Hematopoietic multipotent progenitor cell treated with erythropoietin and hydrocortisone succinate and interleukin-3 and kit ligand, for 8 days (in vitro differentiated cells): ENCODE data around the gene DNAH14.
"Not testable (repeated sequence)": the region's sequence is repeated elsewhere in the genome, so short reads cannot be mapped to it uniquely, and the experiment has no call there.

Source experiments
- DNase-seq: peaks from one replicate; pipeline ENCODE4 v3.0.0-alpha.2; 2015

DNAH14 gene

GRCh38 chr1:225004396-225004795 lies 74.9 kb downstream of the DNAH14 start:
- DNase-seq, result no peak

- not testable (repeated sequence) for DNase-seq
Measured at GRCh38 chr1:225006352-225006751, 76.9 kb downstream of the DNAH14 start.

GRCh38 chr1:225008050-225008449 lies 78.6 kb downstream of the DNAH14 start:
- DNase-seq, result not testable (repeated sequence)

- DNase-seq, result no peak
Measured at GRCh38 chr1:225021037-225021436, 91.6 kb downstream of the DNAH14 start.

GRCh38 chr1:225026701-225027100 lies 97.2 kb downstream of the DNAH14 start:
- DNase-seq, result no peak

GRCh38 chr1:225036441-225036840 lies 107.0 kb downstream of the DNAH14 start:
- DNase-seq, result not testable (repeated sequence)

GRCh38 chr1:225042263-225042662 lies 112.8 kb downstream of the DNAH14 start:
- DNase-seq, result no peak

DNA sequence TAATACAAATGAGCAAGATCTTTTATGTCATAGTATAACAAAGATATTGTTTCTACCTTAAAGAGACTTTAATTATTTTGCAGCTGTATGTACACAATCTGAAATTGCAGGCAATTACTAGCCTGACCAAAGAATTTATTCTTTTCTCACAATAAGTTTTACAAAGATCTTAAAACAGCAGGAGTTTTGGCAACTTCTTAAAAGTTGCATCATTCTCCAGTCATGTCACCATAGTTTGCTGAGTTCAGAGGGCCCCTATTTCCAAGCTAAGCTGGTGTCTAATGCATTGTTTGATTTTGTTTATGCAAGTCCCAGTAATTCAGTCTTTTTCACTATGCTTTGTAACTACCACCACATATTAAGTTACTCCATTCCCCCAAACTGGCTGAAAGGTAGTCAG lies 114.8 kb downstream of the DNAH14 start:
- no peak for DNase-seq

- no peak for DNase-seq
Measured at GRCh38 chr1:225049594-225049993, 120.1 kb downstream of the DNAH14 start.

GRCh38 chr1:225063722-225064121 lies 134.2 kb downstream of the DNAH14 start:
- DNase-seq, result no peak

DNA sequence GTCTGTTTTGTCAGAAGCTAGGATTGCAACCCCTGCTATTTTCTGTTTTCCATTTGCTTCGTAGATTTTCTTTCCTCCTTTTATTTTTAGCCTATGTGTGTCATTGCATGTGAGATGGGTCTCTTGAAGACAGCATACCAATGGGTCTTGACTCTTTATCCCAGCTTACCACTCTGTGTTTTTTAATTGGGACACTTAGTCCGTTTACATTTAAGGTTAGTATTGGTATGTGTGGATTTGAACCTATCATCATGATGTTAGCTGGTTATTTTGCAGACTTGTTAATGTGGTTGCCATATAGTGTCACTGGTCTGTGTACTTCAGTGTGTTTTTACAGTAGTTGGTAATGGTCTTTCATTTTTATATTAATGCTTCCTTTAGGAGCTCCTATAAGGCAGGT lies 141.5 kb downstream of the DNAH14 start:
- no peak for DNase-seq

DNA sequence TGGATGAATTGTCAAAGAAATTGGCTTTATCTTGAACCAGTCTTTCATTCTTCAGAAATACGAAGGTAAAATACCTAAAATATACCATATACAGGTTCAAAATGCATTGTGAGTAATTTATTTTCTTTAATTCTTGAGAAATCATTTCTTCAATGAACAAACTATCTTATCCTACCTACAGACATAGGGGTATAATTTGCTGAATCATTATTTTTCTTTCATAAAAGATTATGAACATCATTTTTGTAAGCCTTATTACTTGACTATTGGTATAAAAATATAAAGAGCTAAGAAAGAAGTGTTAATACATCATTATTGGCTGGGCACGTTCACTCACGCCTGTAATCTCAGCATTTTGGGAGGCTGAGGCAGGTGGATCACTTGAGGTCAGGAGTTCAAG lies 167.7 kb downstream of the DNAH14 start:
- no peak for DNase-seq

- no peak for DNase-seq
Measured at GRCh38 chr1:225111000-225111399, 181.5 kb downstream of the DNAH14 start.

DNA sequence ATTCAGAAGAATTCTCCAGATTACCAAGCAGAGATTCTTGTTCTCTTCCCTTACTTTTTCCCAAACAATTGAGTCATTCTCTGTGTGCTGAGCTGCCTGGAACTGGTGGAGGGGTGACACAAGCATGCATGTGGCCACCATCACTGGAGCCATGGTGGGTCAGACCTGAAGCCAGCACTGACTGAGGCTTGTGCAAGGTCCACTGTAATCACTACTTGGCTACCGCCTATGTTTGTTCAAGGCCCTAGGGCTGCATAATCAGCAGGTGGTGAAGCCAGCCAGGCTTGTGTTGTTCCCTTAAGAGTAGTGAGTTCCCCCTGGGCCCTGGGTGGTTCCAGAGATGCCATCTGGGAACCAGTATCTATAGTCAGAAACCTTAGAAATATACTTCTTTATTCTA lies 183.8 kb downstream of the DNAH14 start:
- DNase-seq, result no peak

DNA sequence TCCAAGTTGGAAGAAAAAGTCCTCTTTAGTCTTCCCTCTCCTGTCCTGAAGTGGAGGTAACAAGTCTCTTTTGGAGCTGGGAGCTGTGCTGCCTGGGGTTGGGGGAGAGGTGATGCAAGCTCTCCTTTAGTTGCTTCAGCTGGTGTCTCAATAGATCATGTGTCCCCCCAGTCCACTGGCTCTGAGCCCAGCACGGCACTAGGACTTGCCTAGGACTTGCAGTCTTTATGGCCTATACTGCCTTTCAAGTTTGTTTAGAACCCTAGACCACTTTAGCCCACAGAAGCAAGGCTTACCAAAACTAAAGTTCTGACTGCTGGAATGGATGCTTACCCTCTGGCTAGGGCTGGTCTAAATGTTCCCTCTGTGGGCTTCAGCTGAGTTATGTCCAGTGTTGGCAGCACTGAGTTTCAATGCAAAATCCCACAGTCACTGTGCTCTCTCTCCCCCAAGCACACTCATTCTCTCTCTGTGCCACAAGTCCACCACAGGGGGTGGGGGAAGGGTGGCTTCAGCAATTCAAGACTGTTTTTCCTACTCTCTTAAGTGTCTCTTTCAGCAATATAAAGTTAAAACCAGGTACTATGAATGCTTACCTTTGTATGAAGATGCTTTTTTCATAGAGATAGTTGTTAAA lies 185.0 kb downstream of the DNAH14 start:
- DNase-seq, result no peak

- no peak for DNase-seq
Measured at GRCh38 chr1:225119307-225119706, 189.8 kb downstream of the DNAH14 start.

DNA sequence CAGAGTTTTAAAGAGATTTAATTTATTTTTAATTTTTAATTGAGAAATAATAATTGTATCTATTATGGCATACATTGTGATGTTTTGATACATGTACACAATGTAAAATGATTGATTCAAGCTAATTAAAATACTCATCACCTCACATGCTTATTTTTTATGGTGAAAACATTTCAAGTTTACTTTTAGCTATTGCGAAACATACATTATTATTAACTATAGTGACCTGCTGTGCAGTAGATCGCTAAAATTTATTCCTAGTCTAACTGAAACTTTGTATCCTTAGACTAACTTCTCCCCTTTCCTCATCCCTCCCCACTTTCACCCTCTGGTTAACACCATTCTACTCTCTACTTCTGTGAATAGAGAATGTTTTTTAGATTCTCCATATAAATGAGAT lies 191.6 kb downstream of the DNAH14 start:
- DNase-seq, result no peak

DNA sequence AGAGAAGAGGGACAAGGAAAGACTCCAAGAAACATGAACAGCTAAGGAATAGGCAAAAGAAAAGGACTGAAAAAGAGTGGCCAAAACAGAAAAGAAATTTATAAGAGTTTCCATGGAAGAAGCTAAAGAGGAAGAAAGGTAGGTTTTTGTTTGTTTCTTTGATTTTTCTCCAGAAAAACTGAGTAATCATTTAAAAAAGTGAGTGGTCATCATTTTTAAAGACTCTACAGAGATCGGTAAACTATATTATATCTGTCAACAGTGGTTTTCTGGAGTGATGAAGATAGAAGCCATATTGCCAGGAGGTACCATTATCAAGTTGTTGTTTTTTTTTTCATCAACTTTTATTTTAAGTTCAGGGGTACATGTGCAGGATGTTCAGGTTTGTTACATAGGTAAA lies 202.4 kb downstream of the DNAH14 start:
- no peak for DNase-seq

GRCh38 chr1:225137976-225138375 lies 208.5 kb downstream of the DNAH14 start:
- no peak for DNase-seq

GRCh38 chr1:225143001-225143400 lies 213.5 kb downstream of the DNAH14 start:
- no peak for DNase-seq

GRCh38 chr1:225146478-225146877 lies 217.0 kb downstream of the DNAH14 start:
- DNase-seq, result no peak

- DNase-seq, result not testable (repeated sequence)
Measured at GRCh38 chr1:225147791-225148190, 218.3 kb downstream of the DNAH14 start.

GRCh38 chr1:225152061-225152460 lies 222.6 kb downstream of the DNAH14 start:
- DNase-seq, result no peak

DNA sequence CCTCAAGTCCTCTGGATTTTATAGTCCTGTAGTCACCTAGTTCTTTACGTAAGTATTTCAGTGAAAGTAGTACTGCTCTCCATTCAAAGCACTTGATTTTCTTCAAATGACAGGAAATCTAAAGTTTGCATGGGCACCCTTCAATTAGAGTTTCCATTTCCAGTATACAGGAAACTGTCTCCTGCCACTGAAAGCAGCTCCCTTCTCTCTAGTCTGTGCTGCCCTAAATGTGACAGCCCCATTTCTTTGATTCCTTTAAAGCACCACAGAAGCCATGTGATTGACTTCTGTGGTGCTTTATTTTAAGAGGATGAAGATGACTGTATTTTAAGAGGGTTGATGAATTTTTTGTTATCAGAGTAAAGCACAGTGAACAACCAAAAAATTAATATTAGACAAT lies 226.1 kb downstream of the DNAH14 start:
- DNase-seq, result no peak

- no peak for DNase-seq
Measured at GRCh38 chr1:225156254-225156653, 226.8 kb downstream of the DNAH14 start.

DNA sequence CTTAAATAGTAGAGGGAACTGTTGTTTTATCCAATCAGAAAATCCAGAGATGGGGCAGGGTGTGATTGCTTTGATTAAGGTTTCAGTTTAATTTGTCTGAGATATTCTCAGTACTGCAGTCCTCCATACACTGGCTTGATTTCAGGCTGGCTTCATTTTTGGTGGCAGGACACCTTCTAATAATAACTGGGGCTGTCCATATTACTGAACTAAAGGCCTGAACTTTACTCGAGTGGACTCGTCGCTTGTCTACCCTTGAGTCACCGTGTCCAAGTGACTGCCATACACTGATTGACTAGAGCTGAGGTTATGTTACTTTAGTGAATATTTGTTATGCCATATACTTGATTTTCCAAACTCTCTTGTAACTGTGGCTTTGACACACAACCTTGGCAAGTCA lies 228.8 kb downstream of the DNAH14 start:
- no peak for DNase-seq
